ENCODE measurements around the gene GFOD1.

GFOD1 gene

DNA sequence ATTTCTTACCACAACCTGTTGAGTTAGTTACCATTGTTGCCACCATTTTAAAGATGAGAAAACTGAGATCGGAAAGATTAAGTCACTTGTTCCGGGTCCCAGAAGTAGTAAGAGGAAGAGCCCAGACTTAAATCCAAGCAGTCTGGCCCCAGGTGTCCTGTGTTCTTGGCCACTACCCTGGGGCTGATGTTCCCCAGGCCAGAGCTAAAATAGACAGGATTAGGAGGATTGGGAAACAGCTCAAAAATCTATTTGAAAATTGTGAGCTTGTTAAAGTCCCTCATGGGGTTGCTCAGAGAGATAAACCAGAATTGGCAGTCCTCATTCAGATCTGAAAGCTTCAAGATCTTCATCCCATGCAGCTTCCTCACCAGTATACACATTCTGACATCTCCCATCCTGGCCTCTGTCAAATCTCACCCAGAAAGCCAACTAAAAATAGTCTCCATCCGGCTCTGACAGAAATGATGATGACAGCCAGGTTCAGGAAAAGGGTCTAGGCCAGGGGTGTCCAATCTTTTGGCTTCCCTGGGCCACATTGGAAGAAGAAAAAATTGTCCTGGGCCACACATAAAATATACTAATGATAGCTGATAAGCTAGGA is 62.0 kb downstream of the GFOD1 start:
- H3K27me3 ChIP-seq (ENCODE audit: insufficient read depth, low read depth): no peaks in the 10 kb centered on the region
- no peak overlapping the region for H2AFZ ChIP-seq (ENCODE audit: low read depth)
- no peak overlapping the region for H3K27ac ChIP-seq
- H3K4me2 ChIP-seq: no peak overlapping the region
- no peaks in the 10 kb centered on the region for H3K36me3 ChIP-seq (ENCODE audit: insufficient read depth)
- no peak overlapping the region for H3K4me3 ChIP-seq (IDR thresholded peaks at IDR 0.05; ENCODE audit: insufficient read depth, low read depth, low read length)
- H3K9ac ChIP-seq: no peak overlapping the region
- no peaks in the 10 kb centered on the region for H4K20me1 ChIP-seq (ENCODE audit: insufficient read depth)
- H3K4me1 ChIP-seq (ENCODE audit: low read depth, poor library complexity, severe bottlenecking): no peaks in the 10 kb centered on the region
- no peaks in the 10 kb centered on the region for H3K79me2 ChIP-seq (ENCODE audit: insufficient read depth, low read depth)
- TF ChIP-seq, protein P1, sequence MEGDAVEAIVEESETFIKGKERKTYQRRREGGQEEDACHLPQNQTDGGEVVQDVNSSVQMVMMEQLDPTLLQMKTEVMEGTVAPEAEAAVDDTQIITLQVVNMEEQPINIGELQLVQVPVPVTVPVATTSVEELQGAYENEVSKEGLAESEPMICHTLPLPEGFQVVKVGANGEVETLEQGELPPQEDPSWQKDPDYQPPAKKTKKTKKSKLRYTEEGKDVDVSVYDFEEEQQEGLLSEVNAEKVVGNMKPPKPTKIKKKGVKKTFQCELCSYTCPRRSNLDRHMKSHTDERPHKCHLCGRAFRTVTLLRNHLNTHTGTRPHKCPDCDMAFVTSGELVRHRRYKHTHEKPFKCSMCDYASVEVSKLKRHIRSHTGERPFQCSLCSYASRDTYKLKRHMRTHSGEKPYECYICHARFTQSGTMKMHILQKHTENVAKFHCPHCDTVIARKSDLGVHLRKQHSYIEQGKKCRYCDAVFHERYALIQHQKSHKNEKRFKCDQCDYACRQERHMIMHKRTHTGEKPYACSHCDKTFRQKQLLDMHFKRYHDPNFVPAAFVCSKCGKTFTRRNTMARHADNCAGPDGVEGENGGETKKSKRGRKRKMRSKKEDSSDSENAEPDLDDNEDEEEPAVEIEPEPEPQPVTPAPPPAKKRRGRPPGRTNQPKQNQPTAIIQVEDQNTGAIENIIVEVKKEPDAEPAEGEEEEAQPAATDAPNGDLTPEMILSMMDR (conservative IDR thresholded peaks at IDR 0.05; ENCODE audit: low read depth, low read length): no peak

DNA sequence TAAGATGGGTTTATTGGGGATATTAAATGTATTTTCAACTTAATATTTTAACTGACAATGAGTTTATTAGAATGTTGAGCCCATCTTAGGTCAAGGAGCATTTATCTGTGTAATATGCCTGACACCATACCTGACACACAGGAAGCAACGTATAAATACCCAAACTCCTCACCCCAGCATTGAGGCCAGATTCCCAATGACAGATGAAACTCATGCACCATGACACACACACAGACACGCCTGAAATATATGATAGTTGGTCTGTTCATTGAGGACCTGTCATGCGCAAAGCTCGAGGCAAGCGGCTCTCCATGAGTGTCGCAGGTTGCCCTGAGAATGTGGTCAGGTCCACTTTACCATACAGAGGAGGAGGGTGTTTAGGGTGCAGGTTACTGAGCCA is 64.1 kb downstream of the GFOD1 start:
- H3K9ac ChIP-seq: no peak overlapping the region
- H4K20me1 ChIP-seq (ENCODE audit: insufficient read depth): no peaks in the 10 kb centered on the region
- no peaks in the 10 kb centered on the region for H3K27me3 ChIP-seq (ENCODE audit: insufficient read depth, low read depth)
- no peak overlapping the region for H3K4me2 ChIP-seq
- no peak overlapping the region for H3K27ac ChIP-seq
- no peaks in the 10 kb centered on the region for H3K36me3 ChIP-seq (ENCODE audit: insufficient read depth)
- no peaks in the 10 kb centered on the region for H3K79me2 ChIP-seq (ENCODE audit: insufficient read depth, low read depth)
- no peaks in the 10 kb centered on the region for H3K4me1 ChIP-seq (ENCODE audit: low read depth, poor library complexity, severe bottlenecking)
- H3K4me3 ChIP-seq (IDR thresholded peaks at IDR 0.05; ENCODE audit: insufficient read depth, low read depth, low read length): no peak overlapping the region
- no peak overlapping the region for H2AFZ ChIP-seq (ENCODE audit: low read depth)
- TF ChIP-seq, protein P1 (conservative IDR thresholded peaks at IDR 0.05; ENCODE audit: low read depth, low read length): no peak

DNA sequence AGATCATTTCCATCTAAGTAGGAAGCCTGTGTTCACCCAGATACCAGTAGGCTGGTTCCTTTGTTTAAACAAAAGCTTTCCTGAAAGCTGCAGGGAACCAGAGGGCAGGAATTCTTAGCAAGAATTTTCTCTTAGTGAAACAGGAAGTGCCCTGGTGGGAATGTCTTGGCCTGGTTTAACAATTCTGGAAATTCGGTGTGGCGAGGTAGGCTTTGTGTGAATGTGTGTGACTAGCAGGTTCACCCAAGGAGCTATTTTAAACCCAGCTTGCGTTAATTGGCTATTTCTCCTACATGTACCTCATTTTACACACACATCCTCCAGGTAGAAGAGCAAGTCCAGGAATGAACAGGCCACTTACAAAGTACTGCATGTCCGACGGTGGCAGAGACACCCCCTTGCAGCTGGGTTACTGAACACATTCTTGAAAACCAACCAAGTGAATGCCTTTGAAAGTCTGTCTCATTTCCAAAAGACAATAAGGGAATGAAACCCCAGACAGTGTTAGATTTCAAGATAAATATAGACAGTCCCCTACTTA is 64.6 kb downstream of the GFOD1 start:
- Histone ChIP-seq H3K9ac (no peak overlapping the region), H3K27ac (no peak overlapping the region), H3K4me2 (no peak overlapping the region)

DNA sequence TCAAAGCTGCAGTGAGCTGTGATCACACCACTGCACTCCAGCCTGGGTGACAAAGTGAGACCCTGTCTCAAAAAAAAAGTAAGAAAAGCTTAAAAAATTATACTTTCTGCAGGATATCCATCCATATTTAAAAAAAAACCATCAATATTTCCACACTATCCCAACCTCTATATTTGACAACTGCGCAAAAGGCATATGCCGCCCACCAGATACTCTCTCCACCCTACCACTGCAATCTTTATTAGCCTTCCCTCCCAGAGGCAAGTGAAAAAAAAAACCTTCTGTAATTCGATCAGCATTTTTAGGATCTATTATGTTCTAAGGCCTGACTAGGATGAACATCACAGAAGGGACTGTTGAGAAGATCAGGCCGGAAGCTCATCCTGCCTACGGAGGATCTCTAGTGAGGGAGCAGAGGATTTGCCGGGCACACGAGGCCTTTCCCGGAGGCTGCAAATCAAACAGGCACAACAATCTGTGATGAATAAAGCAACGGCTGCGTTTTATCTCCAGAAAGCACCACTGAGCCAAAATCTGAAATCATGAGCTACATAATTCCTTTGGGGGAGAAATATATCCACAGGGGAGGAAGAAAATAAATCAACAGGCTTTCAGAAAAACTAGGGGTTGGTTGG is 65.9 kb downstream of the GFOD1 start:
- H3K4me1 ChIP-seq (ENCODE audit: low read depth, poor library complexity, severe bottlenecking): no peaks in the 10 kb centered on the region
- no peak overlapping the region for H3K4me2 ChIP-seq
- H3K27me3 ChIP-seq (ENCODE audit: insufficient read depth, low read depth): no peaks in the 10 kb centered on the region
- H4K20me1 ChIP-seq (ENCODE audit: insufficient read depth): no peaks in the 10 kb centered on the region
- no peak overlapping the region for H3K9ac ChIP-seq
- no peaks in the 10 kb centered on the region for H3K79me2 ChIP-seq (ENCODE audit: insufficient read depth, low read depth)
- H3K27ac ChIP-seq: no peak overlapping the region
- H2AFZ ChIP-seq (ENCODE audit: low read depth): no peak overlapping the region
- TF ChIP-seq, protein P1 (conservative IDR thresholded peaks at IDR 0.05; ENCODE audit: low read depth, low read length): no peak
- H3K4me3 ChIP-seq (IDR thresholded peaks at IDR 0.05; ENCODE audit: insufficient read depth, low read depth, low read length): no peak overlapping the region
- no peaks in the 10 kb centered on the region for H3K36me3 ChIP-seq (ENCODE audit: insufficient read depth)

More for the DNA sequence above, 64.6 kb downstream of the GFOD1 start:
- TF ChIP-seq, protein P1 (conservative IDR thresholded peaks at IDR 0.05; ENCODE audit: low read depth, low read length): no peak
- Histone ChIP-seq H2AFZ (ENCODE audit: low read depth) (no peak overlapping the region), H3K79me2 (ENCODE audit: insufficient read depth, low read depth) (no peaks in the 10 kb centered on the region), H3K4me1 (ENCODE audit: low read depth, poor library complexity, severe bottlenecking) (no peaks in the 10 kb centered on the region), H3K4me3 (IDR thresholded peaks at IDR 0.05; ENCODE audit: insufficient read depth, low read depth, low read length) (no peak overlapping the region), H3K36me3 (ENCODE audit: insufficient read depth) (no peaks in the 10 kb centered on the region), H4K20me1 (ENCODE audit: insufficient read depth) (no peaks in the 10 kb centered on the region), H3K27me3 (ENCODE audit: insufficient read depth, low read depth) (no peaks in the 10 kb centered on the region)
